ENCODE results near the gene WDFY3.

WDFY3 gene

GRCh38 chr4:84634961-84635360 lies 331.5 kb downstream of the WDFY3 start:
- 67% methylated on average over 1 of the region's 1 CpG; no CpG with 5 or more reads in 1 of the 2 experiments for WGBS, 2 experiments (ENCODE audit: insufficient coverage in 2 of 2)

GRCh38 chr4:84632092-84632491 lies 334.4 kb downstream of the WDFY3 start:
- WGBS, 2 experiments (ENCODE audit: insufficient coverage in 2 of 2), result no CpG with 5 or more reads among the region's 2 CpGs
- no peak overlapping the region for H3K27ac ChIP-seq (ENCODE audit: low read depth, low read length, severe bottlenecking)
- H3K36me3 ChIP-seq (ENCODE audit: control insufficient read depth, insufficient read depth, low read length), result no peaks in the 10 kb centered on the region
- H3K4me3 ChIP-seq (ENCODE audit: extremely low read depth, insufficient read depth, low read length, poor library complexity, severe bottlenecking), result no peak overlapping the region
- no peaks in the 10 kb centered on the region for H3K4me1 ChIP-seq (ENCODE audit: control insufficient read depth, insufficient read depth, low read length, poor library complexity, severe bottlenecking)
- no peaks in the 10 kb centered on the region for H3K9me3 ChIP-seq (ENCODE audit: control insufficient read depth, low read length)

More at GRCh38 chr4:84634961-84635360, 331.5 kb downstream of the WDFY3 start:
- Histone ChIP-seq H3K4me3 (ENCODE audit: extremely low read depth, insufficient read depth, low read length, poor library complexity, severe bottlenecking) (no peak overlapping the region), H3K4me1 (ENCODE audit: control insufficient read depth, insufficient read depth, low read length, poor library complexity, severe bottlenecking) (no peaks in the 10 kb centered on the region), H3K9me3 (ENCODE audit: control insufficient read depth, low read length) (no peaks in the 10 kb centered on the region), H3K27ac (ENCODE audit: low read depth, low read length, severe bottlenecking) (no peak overlapping the region), H3K36me3 (ENCODE audit: control insufficient read depth, insufficient read depth, low read length) (no peaks in the 10 kb centered on the region)

GRCh38 chr4:84631573-84631972 lies 334.9 kb downstream of the WDFY3 start:
- no peak overlapping the region for H3K4me3 ChIP-seq (ENCODE audit: extremely low read depth, insufficient read depth, low read length, poor library complexity, severe bottlenecking)
- H3K36me3 ChIP-seq (ENCODE audit: control insufficient read depth, insufficient read depth, low read length), result no peaks in the 10 kb centered on the region
- no peaks in the 10 kb centered on the region for H3K9me3 ChIP-seq (ENCODE audit: control insufficient read depth, low read length)
- H3K27ac ChIP-seq (ENCODE audit: low read depth, low read length, severe bottlenecking), result no peak overlapping the region
- 71 to 100% methylated on average over 1 of the region's 3 CpGs for WGBS, 2 experiments (ENCODE audit: insufficient coverage in 2 of 2)
- H3K4me1 ChIP-seq (ENCODE audit: control insufficient read depth, insufficient read depth, low read length, poor library complexity, severe bottlenecking), result no peaks in the 10 kb centered on the region

GRCh38 chr4:84626673-84627072 lies 339.8 kb downstream of the WDFY3 start:
- H3K4me3 ChIP-seq (ENCODE audit: extremely low read depth, insufficient read depth, low read length, poor library complexity, severe bottlenecking), result no peak overlapping the region
- H3K36me3 ChIP-seq (ENCODE audit: control insufficient read depth, insufficient read depth, low read length), result no peaks in the 10 kb centered on the region
- no peaks in the 10 kb centered on the region for H3K4me1 ChIP-seq (ENCODE audit: control insufficient read depth, insufficient read depth, low read length, poor library complexity, severe bottlenecking)
- no peak overlapping the region for H3K27ac ChIP-seq (ENCODE audit: low read depth, low read length, severe bottlenecking)
- H3K9me3 ChIP-seq (ENCODE audit: control insufficient read depth, low read length), result no peaks in the 10 kb centered on the region
- 100% methylated on average over 1 of the region's 5 CpGs; no CpG with 5 or more reads in 1 of the 2 experiments for WGBS, 2 experiments (ENCODE audit: insufficient coverage in 2 of 2)

GRCh38 chr4:84623661-84624060 lies 342.8 kb downstream of the WDFY3 start:
- 93 to 100% methylated on average over 7 to 8 of the region's 11 CpGs for WGBS, 2 experiments (ENCODE audit: insufficient coverage in 2 of 2)
- Histone ChIP-seq H3K36me3 (ENCODE audit: control insufficient read depth, insufficient read depth, low read length) (no peaks in the 10 kb centered on the region), H3K4me3 (ENCODE audit: extremely low read depth, insufficient read depth, low read length, poor library complexity, severe bottlenecking) (no peak overlapping the region), H3K9me3 (ENCODE audit: control insufficient read depth, low read length) (no peaks in the 10 kb centered on the region), H3K27ac (ENCODE audit: low read depth, low read length, severe bottlenecking) (no peak overlapping the region), H3K4me1 (ENCODE audit: control insufficient read depth, insufficient read depth, low read length, poor library complexity, severe bottlenecking) (no peaks in the 10 kb centered on the region)

GRCh38 chr4:84622959-84623358 lies 343.5 kb downstream of the WDFY3 start:
- Histone ChIP-seq H3K4me3 (ENCODE audit: extremely low read depth, insufficient read depth, low read length, poor library complexity, severe bottlenecking) (no peak overlapping the region), H3K9me3 (ENCODE audit: control insufficient read depth, low read length) (no peaks in the 10 kb centered on the region), H3K4me1 (ENCODE audit: control insufficient read depth, insufficient read depth, low read length, poor library complexity, severe bottlenecking) (no peaks in the 10 kb centered on the region), H3K36me3 (ENCODE audit: control insufficient read depth, insufficient read depth, low read length) (no peaks in the 10 kb centered on the region), H3K27ac (ENCODE audit: low read depth, low read length, severe bottlenecking) (no peak overlapping the region)
- WGBS, 2 experiments (ENCODE audit: insufficient coverage in 2 of 2), result no CpG with 5 or more reads among the region's 1 CpG

Measured in mesodermal cell (in vitro differentiated cells).